VCaP (cell line): ENCODE data around the gene PYDC1.

ENCODE experiments used
- H3K27ac ChIP-seq: fragments of 450-650 bp; 2 replicates; pipeline ENCODE4 v1.5.1; 2017
- CTCF ChIP-seq: fragments of 450-650 bp; conservative IDR thresholded peaks from 2 replicates; pipeline ENCODE4 v1.5.1; 2017; ENCODE audit warnings: mild to moderate bottlenecking, moderate library complexity

Gene PYDC1

GRCh38 chr16:31190818-31191444 is 26.0 kb downstream of the PYDC1 start:
- no peak for TF ChIP-seq CTCF
- no peak overlapping the region for H3K27ac ChIP-seq

GRCh38 chr16:31190061-31190460 is 26.9 kb downstream of the PYDC1 start:
- H3K27ac ChIP-seq: no peak overlapping the region

GRCh38 chr16:31189412-31189778 is 27.5 kb downstream of the PYDC1 start:
- TF ChIP-seq CTCF: no peak
- no peak overlapping the region for H3K27ac ChIP-seq

More at GRCh38 chr16:31190061-31190460, 26.9 kb downstream of the PYDC1 start:
- TF ChIP-seq CTCF: no peak

GRCh38 chr16:31188450-31189411 is 28.2 kb downstream of the PYDC1 start:
- no peak overlapping the region for H3K27ac ChIP-seq

GRCh38 chr16:31187808-31188189 is 29.1 kb downstream of the PYDC1 start:
- H3K27ac ChIP-seq: no peak overlapping the region
- no peak for TF ChIP-seq CTCF

More at GRCh38 chr16:31188450-31189411, 28.2 kb downstream of the PYDC1 start:
- TF ChIP-seq CTCF: no peak

- H3K27ac ChIP-seq: no peak overlapping the region
- TF ChIP-seq CTCF: no peak
Observed at GRCh38 chr16:31186930-31187807, 29.8 kb downstream of the PYDC1 start.

GRCh38 chr16:31186176-31186575 is 30.8 kb downstream of the PYDC1 start:
- H3K27ac ChIP-seq: no peak overlapping the region
- TF ChIP-seq CTCF: no peak
